ENCODE measurements around the gene TRMT10B. TPM values are rescaled to one million over a fixed set of nuclear protein-coding genes. Genes with fewer than 3 reads are reported as not detected.
"Not testable (repeated sequence)": the region's sequence is repeated elsewhere in the genome, so short reads cannot be mapped to it uniquely, and the experiment has no call there.

Gene TRMT10B
- total and polyA plus RNA-seq, 8 donors, result 2.7 to 10.5 (median 5.1) TPM

GRCh38 chr9:37811906-37812476, 58.4 kb downstream of the TRMT10B start:
- intact Hi-C loops (cut with DNase I; ENCODE audit: low total_unique reads), result no loop called here

DNA sequence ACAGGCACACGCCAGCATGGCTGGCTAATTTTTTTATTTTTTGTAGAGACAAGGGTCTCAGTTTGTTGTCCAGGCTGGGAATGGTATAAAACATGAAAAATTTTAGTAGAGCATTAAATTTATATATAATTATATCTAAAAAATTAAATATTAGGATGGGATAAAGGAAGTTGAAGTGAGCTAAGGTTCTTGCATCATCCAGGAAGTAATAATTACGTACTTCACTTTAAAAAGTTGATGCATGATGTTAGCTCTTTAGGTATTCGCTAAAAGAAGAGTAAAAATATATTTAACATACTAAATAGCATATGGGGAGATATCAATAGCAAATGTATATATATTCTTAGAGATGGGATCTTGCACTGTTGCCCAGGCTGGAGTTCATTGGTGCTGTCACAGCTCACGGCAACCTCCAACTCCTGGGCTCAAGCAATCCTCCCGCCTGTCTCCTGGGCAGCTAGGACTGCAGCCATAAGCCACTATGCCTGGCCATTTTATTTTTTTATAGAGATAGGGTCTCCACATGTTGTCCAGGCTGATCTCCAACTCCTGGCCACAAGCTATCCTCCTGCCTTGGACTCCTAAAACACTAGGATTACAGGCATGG, 59.3 kb downstream of the TRMT10B start:
- H3K27ac ChIP-seq, result no peak overlapping the region
- no peaks in the 10 kb centered on the region for H3K27me3 ChIP-seq
- intact Hi-C loops (cut with DNase I; ENCODE audit: low total_unique reads), result no loop called here
- H3K36me3 ChIP-seq, result peaks cover 0 to 9% (median 1%) of the 10 kb centered on the region in 4 donors
- no peak for DNase-seq
- H3K9me3 ChIP-seq, result no peaks in the 10 kb centered on the region
- TF ChIP-seq POLR2A (IDR thresholded peaks at IDR 0.05) (no peak), EP300 (IDR thresholded peaks at IDR 0.05) (no peak)
- no peaks in the 10 kb centered on the region for H3K4me1 ChIP-seq
- no peak overlapping the region for H3K4me3 ChIP-seq
- 87 to 97% (median 95%) methylated on average over 5 of the region's 5 CpGs for whole genome bisulfite sequencing, 5 donors

More at GRCh38 chr9:37811906-37812476, 58.4 kb downstream of the TRMT10B start:
- peaks cover 0 to 2% (median 0%) of the 10 kb centered on the region in 4 donors for H3K4me1 ChIP-seq
- no peaks in the 10 kb centered on the region for H3K9me3 ChIP-seq
- H3K27ac ChIP-seq, result no peak overlapping the region
- peaks cover 0 to 12% (median 3%) of the 10 kb centered on the region in 4 donors for H3K36me3 ChIP-seq
- 95 to 99% (median 98%) methylated on average over 6 of the region's 6 CpGs for WGBS, 5 donors
- no peak overlapping the region for H3K4me3 ChIP-seq
- no peak for DNase-seq
- TF ChIP-seq, protein P1, sequence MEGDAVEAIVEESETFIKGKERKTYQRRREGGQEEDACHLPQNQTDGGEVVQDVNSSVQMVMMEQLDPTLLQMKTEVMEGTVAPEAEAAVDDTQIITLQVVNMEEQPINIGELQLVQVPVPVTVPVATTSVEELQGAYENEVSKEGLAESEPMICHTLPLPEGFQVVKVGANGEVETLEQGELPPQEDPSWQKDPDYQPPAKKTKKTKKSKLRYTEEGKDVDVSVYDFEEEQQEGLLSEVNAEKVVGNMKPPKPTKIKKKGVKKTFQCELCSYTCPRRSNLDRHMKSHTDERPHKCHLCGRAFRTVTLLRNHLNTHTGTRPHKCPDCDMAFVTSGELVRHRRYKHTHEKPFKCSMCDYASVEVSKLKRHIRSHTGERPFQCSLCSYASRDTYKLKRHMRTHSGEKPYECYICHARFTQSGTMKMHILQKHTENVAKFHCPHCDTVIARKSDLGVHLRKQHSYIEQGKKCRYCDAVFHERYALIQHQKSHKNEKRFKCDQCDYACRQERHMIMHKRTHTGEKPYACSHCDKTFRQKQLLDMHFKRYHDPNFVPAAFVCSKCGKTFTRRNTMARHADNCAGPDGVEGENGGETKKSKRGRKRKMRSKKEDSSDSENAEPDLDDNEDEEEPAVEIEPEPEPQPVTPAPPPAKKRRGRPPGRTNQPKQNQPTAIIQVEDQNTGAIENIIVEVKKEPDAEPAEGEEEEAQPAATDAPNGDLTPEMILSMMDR (IDR thresholded peaks at IDR 0.05), result no peak
- TF ChIP-seq POLR2A (IDR thresholded peaks at IDR 0.05) (no peak), EP300 (IDR thresholded peaks at IDR 0.05) (no peak), POLR2AphosphoS5 (IDR thresholded peaks at IDR 0.05) (no peak)
- H3K27me3 ChIP-seq, result no peaks in the 10 kb centered on the region

GRCh38 chr9:37818849-37819248, 65.2 kb downstream of the TRMT10B start:
- H3K9me3 ChIP-seq, result no peaks in the 10 kb centered on the region

GRCh38 chr9:37820142-37820541, 66.5 kb downstream of the TRMT10B start:
- Histone ChIP-seq H3K4me1 (no peaks in the 10 kb centered on the region), H3K4me3 (no peak overlapping the region), H3K36me3 (peaks cover 3 to 54% (median 42%) of the 10 kb centered on the region in 4 donors), H3K9me3 (no peaks in the 10 kb centered on the region), H3K27ac (no peak overlapping the region), H3K27me3 (no peaks in the 10 kb centered on the region)
- no peak for DNase-seq
- intact Hi-C loops (cut with DNase I; ENCODE audit: low total_unique reads), result no loop called here
- 82 to 91% (median 89%) methylated on average over 5 of the region's 5 CpGs for WGBS, 5 donors
- no peak for TF ChIP-seq EP300 (IDR thresholded peaks at IDR 0.05)
- TF ChIP-seq, protein P1 (IDR thresholded peaks at IDR 0.05), result no peak
- no peak for TF ChIP-seq POLR2A (IDR thresholded peaks at IDR 0.05)
- no peak for TF ChIP-seq POLR2AphosphoS5 (IDR thresholded peaks at IDR 0.05)

More at GRCh38 chr9:37818849-37819248, 65.2 kb downstream of the TRMT10B start:
- H3K4me3 ChIP-seq, result no peak overlapping the region
- TF ChIP-seq POLR2AphosphoS5 (IDR thresholded peaks at IDR 0.05) (no peak), POLR2A (IDR thresholded peaks at IDR 0.05) (no peak), EP300 (IDR thresholded peaks at IDR 0.05) (no peak)
- TF ChIP-seq, protein P1 (IDR thresholded peaks at IDR 0.05), result no peak
- WGBS, 5 donors, result 31 to 53% (median 42%) methylated on average over 2 of the region's 2 CpGs
- DNase-seq, result no peak
- no peaks in the 10 kb centered on the region for H3K27me3 ChIP-seq
- no peak overlapping the region for H3K27ac ChIP-seq
- no peaks in the 10 kb centered on the region for H3K4me1 ChIP-seq
- peaks cover 0 to 44% (median 36%) of the 10 kb centered on the region in 4 donors for H3K36me3 ChIP-seq
- intact Hi-C loops (cut with DNase I; ENCODE audit: low total_unique reads), result no loop called here

DNA sequence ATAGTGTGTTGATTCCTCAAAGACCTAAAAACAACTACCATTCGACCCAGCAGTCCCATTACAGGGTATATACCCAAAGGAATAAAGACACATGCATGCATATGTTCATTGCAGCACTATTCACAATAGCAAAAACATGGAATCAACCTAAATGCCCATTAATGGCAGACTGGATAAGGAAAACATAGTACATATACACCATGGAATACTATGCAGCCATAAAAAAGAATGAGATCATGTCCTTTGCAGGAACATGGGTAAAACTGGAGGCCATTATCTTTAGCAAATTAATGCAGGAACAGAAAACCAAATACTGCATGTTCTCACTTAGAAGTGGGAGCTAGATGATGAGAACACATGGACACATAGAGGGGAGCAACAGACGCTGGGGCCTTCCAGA, 71.6 kb downstream of the TRMT10B start:
- H3K4me3 ChIP-seq; intact Hi-C loops (cut with DNase I; ENCODE audit: low total_unique reads); H3K4me1 ChIP-seq; H3K27ac ChIP-seq; H3K9me3 ChIP-seq; DNase-seq; H3K27me3 ChIP-seq: not testable (repeated sequence)
- 94 to 100% (median 97%) methylated on average over 2 of the region's 2 CpGs for WGBS, 5 donors
- peaks cover 11 to 89% (median 72%) of the 10 kb centered on the region in 4 donors for H3K36me3 ChIP-seq

Measured in stomach (tissue), 9 donors.